GM21367 (cell line): ENCODE measurements around the gene IGFBP2.

Experiments
- ATAC-seq: cut with Tn5 transposase; IDR thresholded peaks from one replicate; pipeline ENCODE4 v1.9.1; 2021; ENCODE audit not compliant: unreplicated experiment

IGFBP2 gene

DNA sequence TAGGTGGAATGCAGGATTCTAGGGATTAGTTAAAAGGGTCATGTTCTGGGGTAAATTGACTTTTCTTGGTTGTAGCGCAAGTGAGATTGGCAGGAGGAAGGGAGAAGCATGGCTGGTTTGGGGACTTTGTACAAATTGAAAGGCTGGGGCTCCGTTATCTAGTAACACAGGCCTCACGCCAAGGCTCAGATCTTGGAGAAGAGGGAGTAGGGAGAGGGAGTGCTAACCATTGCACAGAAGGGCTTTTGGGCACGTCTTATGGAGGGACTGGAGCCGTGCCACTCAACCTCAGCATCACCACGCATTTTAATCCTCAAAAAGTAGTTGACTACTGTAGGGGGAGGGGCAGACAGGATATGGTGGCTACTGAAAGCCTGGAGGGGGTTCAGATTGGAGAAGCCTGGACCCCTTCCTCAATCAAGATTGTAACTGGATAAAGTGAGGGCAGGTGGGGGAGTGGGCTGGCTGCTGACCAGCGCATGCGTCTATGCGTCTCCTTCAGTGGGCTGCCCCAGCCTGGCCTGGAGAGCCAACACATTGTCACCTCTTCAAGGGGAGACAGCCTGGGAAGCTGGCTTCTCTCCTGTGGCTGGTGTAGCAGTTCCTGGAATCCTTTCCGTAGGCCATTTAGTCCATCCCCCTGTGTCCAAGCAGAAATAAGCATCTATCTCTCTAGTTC, 47.9 kb downstream of the IGFBP2 start:
- no peak for ATAC-seq

DNA sequence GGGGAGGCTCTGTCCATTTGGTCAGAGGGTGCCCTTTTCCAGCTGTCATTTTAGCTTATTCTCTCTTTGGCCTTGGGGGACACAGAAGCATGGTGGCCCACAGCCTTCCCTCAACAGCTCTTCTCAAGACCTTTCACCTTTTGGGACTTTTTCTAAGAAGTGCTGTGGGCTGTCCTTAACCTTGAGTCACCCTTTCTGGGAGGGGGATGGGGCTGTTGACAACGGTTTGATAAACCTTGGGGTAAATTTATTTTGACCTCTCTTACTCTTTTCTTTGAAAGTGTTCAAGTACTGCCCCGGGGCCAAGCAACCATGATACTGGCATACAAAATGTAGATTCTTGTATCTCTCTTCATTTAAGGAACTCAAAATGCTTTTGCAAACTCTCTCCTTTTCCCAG, 48.5 kb downstream of the IGFBP2 start:
- ATAC-seq = no peak

DNA sequence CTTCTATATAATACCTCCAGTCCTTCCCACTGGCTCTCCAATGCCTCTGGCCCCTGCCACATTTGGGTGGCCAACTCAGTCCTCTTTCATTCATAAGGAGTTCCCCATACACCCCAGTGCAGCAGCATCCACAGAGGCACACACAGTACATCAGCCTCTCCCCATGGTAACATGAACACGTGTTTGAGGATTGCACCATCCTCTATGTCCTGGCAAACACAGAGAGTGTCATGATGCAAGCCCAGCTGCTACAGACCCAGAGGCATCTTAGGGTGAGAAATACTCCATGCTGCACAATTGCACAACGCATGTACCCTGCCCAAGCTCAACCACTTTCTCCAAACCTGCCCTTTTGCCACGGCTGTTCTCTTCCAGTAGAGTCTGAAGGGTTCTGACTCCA, 50.6 kb downstream of the IGFBP2 start:
- ATAC-seq = no peak

DNA sequence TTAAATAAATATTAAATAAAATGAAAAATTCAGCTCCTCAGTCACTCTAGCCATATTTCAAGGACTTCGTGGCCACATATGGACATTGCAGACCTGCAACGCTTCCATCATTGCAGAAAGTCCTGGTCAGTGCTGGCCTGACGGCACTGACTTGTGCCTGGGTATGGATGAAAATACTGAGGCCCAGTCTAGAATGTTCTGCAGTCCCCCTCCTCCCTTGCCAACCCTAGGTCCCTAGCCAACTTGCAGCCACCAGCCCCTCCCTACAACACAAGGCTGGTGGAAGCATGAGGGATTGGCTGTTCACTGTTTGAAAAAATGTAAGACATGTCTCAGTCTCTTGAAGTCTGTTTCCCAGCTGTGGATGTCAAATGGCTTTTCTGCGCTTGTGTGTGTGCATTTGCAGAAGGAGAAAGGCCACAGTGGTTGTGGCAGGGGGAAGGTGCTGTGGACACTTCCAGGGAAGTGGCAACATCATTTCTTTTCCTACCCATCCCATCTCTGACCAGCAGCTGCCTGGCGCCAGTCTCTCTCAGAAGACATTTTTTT, 52.2 kb downstream of the IGFBP2 start:
- ATAC-seq = no peak

DNA sequence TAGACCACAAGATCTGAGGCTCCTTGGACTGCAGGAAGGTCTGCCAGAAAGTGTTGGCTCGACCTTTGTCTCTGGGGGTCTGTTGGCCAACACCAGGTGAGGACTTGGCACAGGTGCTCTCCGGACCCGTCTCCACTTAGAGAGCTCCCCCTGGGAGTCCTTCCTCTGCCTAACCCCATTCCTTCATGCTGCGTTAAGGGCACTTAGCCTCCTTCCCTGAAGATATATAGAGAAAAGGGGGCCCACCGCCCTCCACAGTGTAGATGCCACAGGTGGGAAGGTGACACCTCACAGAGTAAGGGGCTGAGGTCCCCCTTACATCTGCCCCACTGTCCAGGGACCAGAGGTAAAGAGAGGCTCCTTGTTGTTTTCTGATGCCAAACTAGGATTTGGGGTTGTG, 53.9 kb downstream of the IGFBP2 start:
- ATAC-seq = no peak

DNA sequence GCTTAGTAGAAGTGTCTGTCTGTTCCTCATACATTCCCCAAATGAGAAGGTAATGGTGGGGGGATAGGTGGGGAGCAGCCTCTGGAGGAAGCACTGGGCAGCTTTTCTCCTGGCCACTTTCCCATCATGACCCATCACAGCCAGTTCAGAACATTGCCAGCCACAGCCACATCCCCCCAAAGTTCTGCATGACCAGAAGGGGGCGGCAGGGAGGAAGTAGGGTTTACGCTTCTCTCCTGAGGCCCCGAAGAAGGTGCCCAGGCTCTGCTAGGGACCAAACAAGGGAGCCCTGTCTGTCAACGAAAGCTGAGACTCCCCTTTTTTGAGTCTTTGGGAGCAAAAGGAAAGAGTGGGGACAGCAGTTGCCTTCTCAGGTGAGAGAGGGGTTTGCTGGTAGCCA, 54.4 kb downstream of the IGFBP2 start:
- no peak for ATAC-seq

DNA sequence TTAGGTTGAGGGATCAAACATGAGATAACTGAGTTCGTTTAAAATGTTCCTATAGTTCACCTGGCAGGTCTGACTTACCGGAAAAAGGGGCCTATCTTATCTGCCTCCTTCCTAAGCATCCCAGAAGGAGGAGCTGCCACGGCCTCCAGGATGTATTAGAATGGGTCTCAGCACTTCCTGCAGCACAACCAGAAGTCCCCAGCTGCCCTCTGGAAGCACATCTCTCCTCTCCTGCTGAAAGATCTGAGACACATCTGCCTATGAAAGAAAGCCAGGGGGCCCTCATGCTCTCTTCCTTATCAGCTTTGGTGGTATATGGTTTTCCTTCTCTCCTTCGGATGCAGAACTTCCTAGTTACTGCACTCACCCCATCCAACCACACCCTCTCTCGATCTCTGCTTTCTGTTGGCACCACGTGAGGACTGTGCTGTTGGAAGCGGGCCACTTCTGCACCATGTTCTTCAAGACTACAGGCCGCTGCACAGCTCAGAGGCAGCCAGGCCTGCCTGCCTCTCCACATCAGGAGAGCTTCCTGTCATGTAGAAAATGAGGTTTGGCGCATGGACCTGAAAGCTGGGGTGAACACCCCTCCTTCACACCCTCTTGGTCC, 55.6 kb downstream of the IGFBP2 start:
- no peak for ATAC-seq

DNA sequence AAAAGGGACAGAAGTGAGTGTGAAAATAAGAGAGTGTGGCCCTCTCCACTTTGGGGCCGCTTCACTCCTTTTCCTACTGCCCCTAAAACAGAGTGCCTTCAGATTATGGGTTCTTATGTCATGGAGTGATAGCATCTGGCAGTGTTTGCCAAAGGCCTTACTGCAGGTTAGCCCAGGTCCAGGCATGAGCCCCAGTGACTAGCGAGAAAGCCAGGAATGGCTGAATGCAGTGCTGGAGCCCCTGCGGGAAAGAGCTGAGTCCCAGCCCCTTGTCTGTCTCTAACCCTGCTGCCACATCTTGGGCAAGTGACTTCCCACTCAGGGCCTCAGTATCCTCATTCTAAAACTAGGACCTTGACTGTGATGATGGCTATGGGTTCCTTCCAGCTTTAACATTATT, 56.2 kb downstream of the IGFBP2 start:
- no peak for ATAC-seq

DNA sequence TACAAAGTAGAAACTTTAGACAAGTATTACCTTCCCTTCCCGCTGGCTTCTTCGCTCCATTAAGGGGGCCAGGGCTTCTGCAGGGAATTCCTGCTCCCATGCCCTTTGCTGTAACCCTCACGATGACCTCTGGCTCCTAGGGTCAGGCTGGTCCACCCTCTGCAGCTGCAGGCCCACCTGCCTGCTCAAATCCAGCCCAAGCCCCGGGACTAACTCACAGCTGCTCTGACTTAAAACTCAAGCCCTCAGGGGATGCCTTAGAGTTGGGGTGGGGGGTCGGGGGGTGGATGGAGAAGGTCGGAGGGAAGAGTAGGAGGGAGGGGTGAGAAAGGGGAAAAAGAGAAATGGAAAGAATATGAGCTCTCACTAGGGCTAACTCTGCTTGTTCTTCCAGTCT, 57.2 kb downstream of the IGFBP2 start:
- ATAC-seq = no peak

DNA sequence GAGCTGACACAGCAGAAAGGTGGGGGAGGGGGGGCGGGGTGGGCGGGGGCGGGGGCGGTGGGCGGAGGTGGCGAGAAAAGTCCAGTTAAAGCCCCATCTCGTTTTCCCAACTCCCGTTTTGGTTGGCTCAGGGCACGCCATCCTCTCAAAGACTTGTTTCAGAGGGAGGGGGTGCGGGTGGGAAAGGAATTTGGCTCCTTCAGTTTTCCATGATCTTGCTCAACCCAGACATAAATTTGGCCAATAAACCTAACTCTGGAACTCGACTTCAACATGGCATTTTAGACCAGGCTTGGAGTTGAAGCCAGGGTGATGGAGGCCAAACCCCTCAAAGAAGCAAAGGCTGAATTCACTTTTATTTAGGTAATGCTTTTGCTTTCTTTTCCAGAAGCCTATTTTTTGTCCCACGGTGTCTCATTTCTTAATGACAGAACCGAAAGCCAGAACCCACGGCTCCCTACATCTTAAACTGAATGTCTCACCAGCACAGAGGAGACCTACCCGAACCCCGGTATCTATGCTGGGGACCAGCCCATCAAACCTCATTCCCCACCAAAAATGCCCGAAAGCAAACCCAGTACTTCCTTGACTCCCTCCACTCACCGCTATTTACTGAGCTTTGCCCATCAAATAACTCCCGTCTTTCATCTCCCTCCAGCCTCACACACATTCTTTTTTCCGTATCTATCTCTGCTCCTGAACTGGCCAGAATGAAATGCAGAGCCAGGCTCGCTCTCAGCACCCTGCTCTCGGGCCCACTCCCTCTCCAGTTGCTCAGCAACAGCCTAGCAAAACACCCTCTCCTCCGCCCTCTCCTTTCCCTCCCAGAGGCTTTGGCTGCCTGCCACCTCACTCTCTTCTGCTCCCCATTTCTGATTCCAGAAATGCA, 57.9 kb downstream of the IGFBP2 start:
- no peak for ATAC-seq

DNA sequence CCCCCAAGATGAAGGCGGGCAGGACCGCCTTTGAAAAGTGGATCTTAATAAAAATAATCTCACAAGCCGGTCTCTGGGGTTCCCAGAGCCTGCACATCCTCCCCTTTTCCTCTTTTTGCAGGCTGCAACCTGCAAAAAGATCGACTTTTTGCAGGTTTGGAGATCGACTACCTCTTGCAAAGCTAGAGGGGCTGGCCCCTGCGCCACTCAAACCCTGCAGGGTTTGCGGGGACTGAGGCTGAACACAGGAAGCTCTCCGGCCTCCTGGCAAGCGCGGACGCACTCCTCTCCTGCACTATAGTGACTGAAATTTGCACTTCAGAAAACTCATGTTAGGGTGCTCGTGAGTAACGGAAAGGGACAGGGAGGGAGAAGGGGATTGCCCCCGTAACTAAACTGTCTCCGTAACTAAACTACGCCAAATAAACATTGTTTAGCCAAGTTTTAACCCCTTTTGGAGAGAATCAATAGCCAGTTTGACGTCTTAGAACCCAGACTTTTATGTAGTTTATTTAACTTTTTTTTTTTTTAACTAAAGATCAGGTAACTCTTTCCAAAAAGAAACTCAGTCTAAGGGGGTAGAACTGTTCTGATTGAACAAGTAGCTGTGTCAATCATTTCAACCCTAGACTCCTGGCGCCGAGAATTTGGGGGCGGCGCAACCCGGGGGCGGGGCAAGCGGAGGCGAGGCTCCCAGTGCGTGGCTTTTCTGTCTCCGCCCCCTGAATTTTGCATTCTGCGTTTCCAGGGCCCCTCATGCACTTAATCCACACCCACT, 59.6 kb downstream of the IGFBP2 start:
- no peak for ATAC-seq

DNA sequence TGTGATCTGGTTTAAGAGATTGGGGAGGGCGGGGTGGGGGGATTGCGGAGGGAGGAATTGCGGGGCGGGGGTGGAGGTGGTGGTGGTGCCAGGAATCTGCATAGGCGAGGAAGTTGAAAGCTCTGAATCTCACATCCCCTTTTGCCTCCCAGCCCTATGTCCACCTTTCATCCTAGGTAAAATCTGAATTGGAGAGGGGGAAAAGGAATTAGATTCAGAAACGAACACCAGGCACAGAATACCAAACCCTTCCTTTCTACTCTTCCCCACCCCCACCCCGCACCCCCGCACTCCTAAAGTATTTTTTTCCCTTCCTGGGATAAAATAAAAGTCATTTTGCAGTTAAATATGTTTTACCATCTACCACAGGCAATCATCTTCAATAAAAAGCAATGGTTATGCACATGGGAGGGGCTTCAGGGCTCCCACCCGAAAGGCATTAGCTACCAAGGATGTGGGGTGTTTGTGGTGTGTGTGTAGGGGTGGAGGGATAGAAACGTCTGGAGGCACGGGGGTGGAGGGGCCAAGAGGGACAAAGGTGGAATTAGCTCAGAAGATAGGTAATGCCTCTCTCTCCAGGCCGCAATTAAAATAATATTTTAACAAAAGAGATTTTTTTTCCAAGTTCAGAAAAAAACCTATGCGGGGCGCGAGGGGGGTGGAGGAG, 60.3 kb downstream of the IGFBP2 start:
- no peak for ATAC-seq

DNA sequence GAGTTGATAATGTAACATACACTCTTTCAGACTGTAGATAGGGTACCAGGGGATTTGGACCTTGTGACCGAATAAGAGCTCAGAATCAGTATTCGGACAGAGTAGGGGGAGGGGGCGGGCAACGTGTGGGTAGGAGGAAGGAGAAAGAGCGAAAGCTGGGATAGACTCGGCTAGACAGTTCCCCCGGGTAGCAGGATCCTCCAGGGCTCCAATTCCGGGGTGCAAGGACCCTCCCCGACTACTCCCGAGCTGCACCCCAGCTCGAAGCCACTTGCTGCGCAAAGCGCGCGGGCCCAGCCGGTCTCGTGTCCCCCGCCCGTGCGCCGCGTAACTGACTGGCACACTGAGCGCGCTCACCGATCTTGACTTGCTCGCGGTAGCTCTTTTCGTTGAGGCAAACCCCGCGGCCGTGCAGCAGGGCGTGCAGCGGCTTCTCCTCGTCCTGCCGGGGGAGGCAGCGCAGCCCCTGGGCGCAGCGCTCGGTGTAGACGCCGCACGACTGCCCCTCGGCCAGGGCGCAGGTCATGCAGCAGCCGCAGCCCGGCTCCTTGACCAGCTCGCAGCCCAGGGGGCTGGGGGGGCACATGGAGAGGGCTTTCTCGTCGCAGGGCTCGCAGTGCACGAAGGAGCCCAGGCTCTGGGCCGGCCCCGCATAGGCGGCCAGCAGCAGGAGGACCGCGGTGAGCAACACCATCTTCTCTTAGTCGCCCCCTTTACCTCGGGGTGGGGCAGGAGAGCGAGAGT, 61.0 kb downstream of the IGFBP2 start:
- ATAC-seq = no peak

DNA sequence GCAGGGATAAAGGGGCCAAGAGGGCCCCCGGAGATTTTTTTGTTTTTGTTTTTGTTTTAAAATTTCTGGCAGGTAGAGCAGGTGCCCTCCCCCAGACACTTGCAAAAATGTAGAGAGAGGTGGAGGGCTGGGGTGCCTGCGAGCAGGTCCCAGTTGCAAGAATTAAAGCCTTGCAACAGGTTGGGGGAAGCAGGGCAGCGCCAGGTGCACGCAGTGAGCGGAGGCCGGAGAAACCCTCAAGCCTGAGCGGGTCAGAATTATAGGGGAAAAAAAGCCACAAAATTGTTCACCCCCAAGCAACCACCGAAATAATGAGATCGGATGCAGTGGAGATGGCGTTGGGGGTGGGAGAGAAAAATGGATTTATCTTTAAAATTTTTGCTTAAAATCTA, 61.6 kb downstream of the IGFBP2 start:
- no peak for ATAC-seq

DNA sequence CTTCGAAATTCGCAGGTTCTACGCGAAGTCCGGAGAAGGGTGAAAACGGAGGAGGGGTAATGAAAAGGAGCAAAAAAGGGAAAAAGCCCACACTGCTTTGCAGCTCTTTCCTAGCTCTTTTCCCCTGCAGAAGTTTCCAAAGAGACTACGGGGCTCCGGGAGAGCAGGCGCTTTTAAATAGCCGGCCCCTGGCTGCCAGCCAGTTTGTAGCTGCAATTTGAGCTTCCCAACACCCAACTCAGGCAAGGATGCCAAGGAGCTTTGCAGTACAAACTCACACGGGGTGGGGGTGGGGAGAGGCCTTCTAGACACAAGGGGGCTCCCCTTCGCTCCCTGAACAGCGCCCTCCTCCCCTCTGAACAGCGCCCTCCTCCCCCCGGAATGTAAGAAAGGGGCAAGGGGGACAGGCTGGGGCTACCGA, 62.2 kb downstream of the IGFBP2 start, which contains the start of gene IGFBP5:
IGFBP5 (minus strand) TSS at position 149 of the 421 bp plus-strand sequence. CDS start 774 bp downstream, outside the sequence.
- no peak for ATAC-seq

DNA sequence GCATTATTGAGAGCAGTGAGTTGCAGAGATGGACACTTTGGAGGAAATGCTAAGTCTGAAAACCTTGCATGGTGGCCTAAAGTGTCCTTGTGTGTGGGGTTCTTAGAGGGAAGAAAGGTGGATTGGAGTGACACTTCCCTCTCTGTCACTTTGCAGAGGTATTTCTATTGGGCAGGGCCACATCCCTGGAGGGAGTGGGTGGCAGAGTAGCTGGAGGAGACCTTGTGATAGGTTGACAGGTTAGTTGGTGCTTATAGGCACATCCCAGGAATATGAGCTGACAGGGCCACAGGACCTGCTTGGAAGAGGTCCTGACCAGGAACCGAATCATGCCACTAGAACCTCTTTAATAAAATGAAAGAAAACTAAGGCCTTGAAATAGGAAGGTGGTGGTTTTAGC, 63.1 kb downstream of the IGFBP2 start:
- no peak for ATAC-seq

DNA sequence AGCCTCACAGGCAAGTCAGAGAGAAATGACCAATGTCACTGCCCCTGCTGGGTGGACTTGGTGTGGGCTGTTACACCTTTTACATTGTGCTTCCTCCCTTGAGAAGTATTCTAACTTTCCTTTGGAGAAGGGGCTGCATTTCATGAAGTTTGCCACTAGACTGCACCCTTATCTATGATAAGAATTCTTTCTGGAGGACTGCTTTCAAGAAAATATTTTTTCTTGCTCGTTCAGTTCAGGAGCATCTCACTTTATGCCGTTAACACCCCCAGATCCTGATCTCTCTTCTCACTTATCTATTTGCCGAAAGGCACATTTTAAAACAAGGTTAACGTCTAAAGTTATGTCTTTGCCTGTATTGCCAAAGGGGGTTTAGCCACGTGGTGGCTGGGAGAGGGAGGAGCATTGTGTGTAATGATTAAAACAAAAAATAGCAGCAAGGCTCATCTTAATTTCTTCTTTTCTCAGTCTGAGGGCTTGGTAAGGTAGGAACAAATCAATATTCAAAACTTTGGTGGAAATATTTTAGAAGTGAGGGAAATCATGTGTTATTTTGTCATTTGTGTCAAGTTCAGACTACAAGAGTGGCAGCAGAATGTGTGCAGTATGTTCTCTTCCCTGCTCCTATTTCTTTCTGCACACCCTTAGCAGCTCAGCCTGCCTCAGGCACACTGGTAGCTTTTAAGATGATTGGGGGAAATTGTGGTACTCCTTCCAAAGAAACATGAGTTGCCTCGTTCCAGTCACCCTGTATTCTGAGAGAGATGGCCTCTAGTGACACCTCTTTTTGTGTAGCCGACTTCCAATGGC, 63.7 kb downstream of the IGFBP2 start:
- no peak for ATAC-seq

DNA sequence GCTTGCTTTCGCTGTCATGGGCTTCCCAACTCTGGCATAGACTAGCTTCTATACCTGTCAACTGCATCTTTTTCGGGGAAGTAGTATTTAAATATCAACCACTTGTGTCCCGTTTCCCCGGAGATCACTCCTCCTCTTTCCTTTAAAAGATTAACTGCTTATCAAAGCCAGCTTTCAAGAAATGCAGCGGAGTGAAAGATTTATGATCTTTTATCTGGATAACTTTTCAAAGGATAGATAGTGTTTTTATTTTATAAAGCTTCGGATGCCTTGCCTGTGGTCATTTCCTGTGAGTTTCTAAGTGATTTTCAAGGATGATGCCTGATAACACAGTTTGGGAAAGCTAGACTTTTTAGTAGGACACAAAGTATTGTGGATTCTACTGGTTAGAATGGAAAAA, 65.1 kb downstream of the IGFBP2 start:
- no peak for ATAC-seq

DNA sequence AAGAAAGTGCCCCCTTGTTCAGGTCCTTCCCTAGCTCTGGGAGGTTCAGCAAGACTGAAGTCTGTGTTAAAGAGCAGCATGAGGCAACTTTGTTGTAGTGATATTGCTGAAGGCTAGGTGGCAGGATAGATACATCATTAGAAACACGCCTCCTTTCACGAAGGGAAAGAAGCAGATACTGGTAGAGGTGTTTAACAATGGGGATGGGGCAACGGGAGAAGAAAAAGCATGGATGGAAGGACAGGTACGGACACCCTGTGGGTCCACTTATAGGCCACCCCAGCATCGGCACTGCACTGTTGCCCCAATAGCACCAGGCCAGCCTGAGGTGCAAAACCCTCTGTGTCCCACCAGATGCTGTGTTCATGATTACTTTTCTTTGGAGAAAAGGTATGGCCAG, 65.7 kb downstream of the IGFBP2 start:
- ATAC-seq = no peak
